SK-N-SH treated with all-trans-retinoic acid at 6 μM for 48 hours (cell line): ENCODE data around the gene GPR45.

Experiments
- ATAC-seq: fragments of 200-7000 bp; cut with Tn5 transposase; 3 replicates; pipeline ENCODE4 v1.9.1; 2020; ENCODE audit warnings: mild to moderate bottlenecking, moderate library complexity
- ARNTL ChIP-seq: fragments of 450-650 bp; formaldehyde crosslinking; IDR thresholded peaks from 2 replicates; pipeline ENCODE4 v1.5.0; 2020; ENCODE audit warnings: low read depth, mild to moderate bottlenecking, moderate library complexity, borderline replicate concordance
- BACH2 ChIP-seq: fragments of 250-450 bp; sonication (Bioruptor Pico); IDR thresholded peaks from 2 replicates; pipeline ENCODE4 v1.9.0; 2021; ENCODE audit warnings: mild to moderate bottlenecking, borderline replicate concordance
- CREB5 ChIP-seq: fragments of 250-450 bp; sonication (Bioruptor Pico); IDR thresholded peaks from 2 replicates; pipeline ENCODE4 v1.5.1; 2020; ENCODE audit warnings: low read depth, mild to moderate bottlenecking, moderate library complexity
- CSDC2 ChIP-seq: fragments of 250-450 bp; sonication (Bioruptor Pico); IDR thresholded peaks from 2 replicates; pipeline ENCODE4 v1.5.0; 2020; ENCODE audit warnings: mild to moderate bottlenecking, moderate library complexity
- CSRNP3 ChIP-seq: fragments of 250-450 bp; sonication (Bioruptor Pico); IDR thresholded peaks from 2 replicates; pipeline ENCODE4 v1.5.1; 2021; ENCODE audit warnings: mild to moderate bottlenecking, moderate library complexity
- ESRRG ChIP-seq: fragments of 250-450 bp; sonication (Bioruptor Pico); IDR thresholded peaks from 2 replicates; pipeline ENCODE4 v1.6.1; 2021; ENCODE audit warnings: mild to moderate bottlenecking
- GLIS3 ChIP-seq: fragments of 250-450 bp; sonication (Bioruptor Pico); IDR thresholded peaks from 2 replicates; pipeline ENCODE4 v1.5.0; 2020; ENCODE audit warnings: mild to moderate bottlenecking, moderate library complexity
- ISL1 ChIP-seq: fragments of 250-450 bp; sonication (Bioruptor Pico); IDR thresholded peaks from 2 replicates; pipeline ENCODE4 v2.1.2; 2022; ENCODE audit warnings: mild to moderate bottlenecking, moderate library complexity
- OSR1 ChIP-seq: fragments of 250-450 bp; sonication (Bioruptor Pico); IDR thresholded peaks from 2 replicates; pipeline ENCODE4 v1.8.0; 2022; ENCODE audit warnings: moderate library complexity, mild to moderate bottlenecking, inconsistent platforms
- PATZ1 ChIP-seq: fragments of 250-450 bp; sonication (Bioruptor Pico); IDR thresholded peaks from 2 replicates; pipeline ENCODE4 v1.8.0; 2020; ENCODE audit warnings: mild to moderate bottlenecking, moderate library complexity, borderline replicate concordance
- POU6F1 ChIP-seq: fragments of 250-450 bp; sonication (Bioruptor Pico); IDR thresholded peaks from 2 replicates; pipeline ENCODE4 v1.8.0; 2021; ENCODE audit warnings: low read depth, mild to moderate bottlenecking, moderate library complexity, borderline replicate concordance
- PPARA ChIP-seq: fragments of 250-450 bp; sonication (Bioruptor Pico); IDR thresholded peaks from 2 replicates; pipeline ENCODE4 v1.5.0; 2020; ENCODE audit warnings: mild to moderate bottlenecking, borderline replicate concordance
- SNAI2 ChIP-seq: fragments of 250-450 bp; sonication (Bioruptor Pico); IDR thresholded peaks from 2 replicates; pipeline ENCODE4 v1.5.0; 2020; ENCODE audit warnings: mild to moderate bottlenecking, moderate library complexity
- TCF4 ChIP-seq: fragments of 250-450 bp; sonication (Bioruptor Pico); IDR thresholded peaks from 2 replicates; pipeline ENCODE4 v1.8.0; 2021; ENCODE audit warnings: mild to moderate bottlenecking, moderate library complexity, borderline replicate concordance
- TOX ChIP-seq: fragments of 250-450 bp; sonication (Bioruptor Pico); IDR thresholded peaks from 2 replicates; pipeline ENCODE4 v1.8.0; 2021; ENCODE audit warnings: mild to moderate bottlenecking, moderate library complexity, borderline replicate concordance
- TSHZ2 ChIP-seq: fragments of 250-450 bp; sonication (Bioruptor Pico); IDR thresholded peaks from 2 replicates; pipeline ENCODE4 v1.5.0; 2020; ENCODE audit warnings: mild to moderate bottlenecking, moderate library complexity
- ZC3H10 ChIP-seq: fragments of 250-450 bp; sonication (Bioruptor Pico); IDR thresholded peaks from 2 replicates; pipeline ENCODE4 v1.5.1; 2021; ENCODE audit warnings: mild to moderate bottlenecking, moderate library complexity
- ZFP3 ChIP-seq: fragments of 250-450 bp; sonication (Bioruptor Pico); IDR thresholded peaks from 2 replicates; pipeline ENCODE4 v1.5.0; 2020; ENCODE audit warnings: mild to moderate bottlenecking, moderate library complexity
- ZFP30 ChIP-seq: fragments of 450-650 bp; formaldehyde crosslinking; IDR thresholded peaks from 2 replicates; pipeline ENCODE4 v1.5.0; 2022; ENCODE audit warnings: mild to moderate bottlenecking, moderate library complexity
- ZNF565 ChIP-seq: fragments of 450-650 bp; formaldehyde crosslinking; conservative IDR thresholded peaks from 2 replicates; pipeline ENCODE4 v1.5.0; 2020; ENCODE audit warnings: low read depth, mild to moderate bottlenecking, moderate library complexity
- ZNF70 ChIP-seq: fragments of 450-650 bp; formaldehyde crosslinking; IDR thresholded peaks from 2 replicates; pipeline ENCODE4 v1.5.0; 2020; ENCODE audit warnings: mild to moderate bottlenecking, moderate library complexity

Gene GPR45

GRCh38 chr2:105279126-105279525 lies 37.6 kb downstream of the GPR45 start:
- TF ChIP-seq GLIS3 = no peak
- TF ChIP-seq, all 23 proteins: peak for 0
- ATAC-seq = no peak

GRCh38 chr2:105280281-105280680 lies 38.7 kb downstream of the GPR45 start:
- ATAC-seq = no peak
- no peak for TF ChIP-seq ZFP30 (CRISPR knock-in tag)
- no peak for TF ChIP-seq ZFP3 (CRISPR knock-in tag)
- TF ChIP-seq ISL1 (CRISPR knock-in tag) = no peak
- no peak for TF ChIP-seq PATZ1 (CRISPR knock-in tag)
- TF ChIP-seq TOX = no peak
- no peak for TF ChIP-seq ZC3H10 (CRISPR knock-in tag)
- no peak for TF ChIP-seq POU6F1 (CRISPR knock-in tag)
- TF ChIP-seq GLIS3 = no peak
- no peak for TF ChIP-seq CREB5
- no peak for TF ChIP-seq ZNF70 (CRISPR knock-in tag)
- no peak for TF ChIP-seq CSDC2
- no peak for TF ChIP-seq TSHZ2 (CRISPR knock-in tag)
- TF ChIP-seq CSRNP3 (CRISPR knock-in tag) = no peak
- no peak for TF ChIP-seq ZNF565 (CRISPR knock-in tag)
- TF ChIP-seq SNAI2 = no peak
- no peak for TF ChIP-seq TCF4
- TF ChIP-seq BACH2 (CRISPR knock-in tag) = no peak
- no peak for TF ChIP-seq PPARA (CRISPR knock-in tag)
- TF ChIP-seq ESRRG = no peak
- no peak for TF ChIP-seq OSR1 (CRISPR knock-in tag)
- TF ChIP-seq, all 23 proteins: peak for 0

- no peak for TF ChIP-seq PPARA (CRISPR knock-in tag)
- no peak for TF ChIP-seq ESRRG
- TF ChIP-seq ZFP3 (CRISPR knock-in tag) = no peak
- no peak for ATAC-seq
These were observed 42.0 kb downstream of the GPR45 start for GRCh38 chr2:105283532-105283931.

GRCh38 chr2:105287692-105288091 lies 46.1 kb downstream of the GPR45 start:
- ATAC-seq = peak; percentile 40; the same call in 2 of the 3 replicates
- TF ChIP-seq BACH2 (CRISPR knock-in tag) (no peak), CSRNP3 (CRISPR knock-in tag) (no peak), ZFP30 (CRISPR knock-in tag) (no peak), ESRRG (no peak), PATZ1 (CRISPR knock-in tag) (no peak), GLIS3 (no peak), ISL1 (CRISPR knock-in tag) (no peak), TSHZ2 (CRISPR knock-in tag) (no peak), ARNTL (CRISPR knock-in tag) (no peak)
